ENCODE data around the gene GPR158.

The GPR158 gene

GRCh38 chr10:25175527-25176420 is 973 bp downstream of the GPR158 start:
- peak; percentile 19 to 71 for DNase-seq (ENCODE audit: low read depth in 1 of 2, low spot score in 1 of 2)
- TF ChIP-seq JUND (IDR thresholded peaks at IDR 0.05; ENCODE audit: low read depth), result no peak
- in situ Hi-C loops (cut with HindIII; ENCODE audit: low pct_unique_long_range_greater_than_20kb, low sequenced_read_pairs), result no loop called here

GRCh38 chr10:25176421-25176968 is 1.7 kb downstream of the GPR158 start:
- in situ Hi-C loops (cut with HindIII; ENCODE audit: low pct_unique_long_range_greater_than_20kb, low sequenced_read_pairs), result no loop called here
- DNase-seq (ENCODE audit: low read depth in 1 of 2, low spot score in 1 of 2), result no peak
- TF ChIP-seq JUND (IDR thresholded peaks at IDR 0.05; ENCODE audit: low read depth), result no peak

- TF ChIP-seq JUND (IDR thresholded peaks at IDR 0.05; ENCODE audit: low read depth), result no peak
- DNase-seq (ENCODE audit: low read depth in 1 of 2, low spot score in 1 of 2), result no peak
- in situ Hi-C loops (cut with HindIII; ENCODE audit: low pct_unique_long_range_greater_than_20kb, low sequenced_read_pairs), result no loop called here
Measured at GRCh38 chr10:25177093-25177753, 2.4 kb downstream of the GPR158 start.

- no peak for TF ChIP-seq JUND (IDR thresholded peaks at IDR 0.05; ENCODE audit: low read depth)
- in situ Hi-C loops (cut with HindIII; ENCODE audit: low pct_unique_long_range_greater_than_20kb, low sequenced_read_pairs), result no loop called here
- DNase-seq (ENCODE audit: low read depth in 1 of 2, low spot score in 1 of 2), result no peak
Measured at GRCh38 chr10:25177754-25178135, 2.9 kb downstream of the GPR158 start.

- no peak for DNase-seq (ENCODE audit: low read depth in 1 of 2, low spot score in 1 of 2)
- no peak for TF ChIP-seq JUND (IDR thresholded peaks at IDR 0.05; ENCODE audit: low read depth)
- in situ Hi-C loops (cut with HindIII; ENCODE audit: low pct_unique_long_range_greater_than_20kb, low sequenced_read_pairs), result no loop called here
Measured at GRCh38 chr10:25178411-25178810, 3.6 kb downstream of the GPR158 start.

- in situ Hi-C loops (cut with HindIII; ENCODE audit: low pct_unique_long_range_greater_than_20kb, low sequenced_read_pairs), result no loop called here
- TF ChIP-seq JUND (IDR thresholded peaks at IDR 0.05; ENCODE audit: low read depth), result no peak
- no peak for DNase-seq (ENCODE audit: low read depth in 1 of 2, low spot score in 1 of 2)
Measured at GRCh38 chr10:25180801-25181200, 6.0 kb downstream of the GPR158 start.

GRCh38 chr10:25182636-25183035 is 7.8 kb downstream of the GPR158 start:
- no peak for DNase-seq (ENCODE audit: low read depth in 1 of 2, low spot score in 1 of 2)
- in situ Hi-C loops (cut with HindIII; ENCODE audit: low pct_unique_long_range_greater_than_20kb, low sequenced_read_pairs), result no loop called here
- TF ChIP-seq JUND (IDR thresholded peaks at IDR 0.05; ENCODE audit: low read depth), result no peak

- DNase-seq (ENCODE audit: low read depth in 1 of 2, low spot score in 1 of 2), result no peak
- TF ChIP-seq JUND (IDR thresholded peaks at IDR 0.05; ENCODE audit: low read depth), result no peak
- in situ Hi-C loops (cut with HindIII; ENCODE audit: low pct_unique_long_range_greater_than_20kb, low sequenced_read_pairs), result no loop called here
Measured at GRCh38 chr10:25191162-25191895, 16.5 kb downstream of the GPR158 start.

GRCh38 chr10:25198151-25198550 is 23.4 kb downstream of the GPR158 start:
- in situ Hi-C loops (cut with HindIII; ENCODE audit: low pct_unique_long_range_greater_than_20kb, low sequenced_read_pairs), result no loop called here
- no peak for TF ChIP-seq JUND (IDR thresholded peaks at IDR 0.05; ENCODE audit: low read depth)
- DNase-seq (ENCODE audit: low read depth in 1 of 2, low spot score in 1 of 2), result no peak

- no peak for TF ChIP-seq JUND (IDR thresholded peaks at IDR 0.05; ENCODE audit: low read depth)
- no peak for DNase-seq (ENCODE audit: low read depth in 1 of 2, low spot score in 1 of 2)
- in situ Hi-C loops (cut with HindIII; ENCODE audit: low pct_unique_long_range_greater_than_20kb, low sequenced_read_pairs), result no loop called here
Measured at GRCh38 chr10:25206693-25207414, 32.1 kb downstream of the GPR158 start.

- in situ Hi-C loops (cut with HindIII; ENCODE audit: low pct_unique_long_range_greater_than_20kb, low sequenced_read_pairs), result no loop called here
- no peak for DNase-seq (ENCODE audit: low read depth in 1 of 2, low spot score in 1 of 2)
- no peak for TF ChIP-seq JUND (IDR thresholded peaks at IDR 0.05; ENCODE audit: low read depth)
Measured at GRCh38 chr10:25209618-25210017, 34.8 kb downstream of the GPR158 start.

GRCh38 chr10:25210265-25210664 is 35.5 kb downstream of the GPR158 start:
- in situ Hi-C loops (cut with HindIII; ENCODE audit: low pct_unique_long_range_greater_than_20kb, low sequenced_read_pairs), result no loop called here
- no peak for TF ChIP-seq JUND (IDR thresholded peaks at IDR 0.05; ENCODE audit: low read depth)
- no peak for DNase-seq (ENCODE audit: low read depth in 1 of 2, low spot score in 1 of 2)
